SU-DHL-6 (cell line): ENCODE results near the gene EZH2.

Source experiments
- CTCF ChIP-seq: fragments of 200-600 bp; sonication (generic); IDR thresholded peaks from one replicate; pipeline ENCODE4 v1.5.1; 2017; ENCODE audit warnings: antibody characterized with exemption, mild to moderate bottlenecking, low read length, moderate library complexity; ENCODE audit not compliant: insufficient read depth, poor library complexity, severe bottlenecking
- EZH2phosphoT487 ChIP-seq: fragments of 200-600 bp; sonication (generic), shearing (Covaris generic); conservative IDR thresholded peaks from 2 replicates; pipeline ENCODE4 v1.6.1; 2018; ENCODE audit warnings: mild to moderate bottlenecking, antibody characterized with exemption, low read length, moderate library complexity, mixed read lengths

GRCh38 chr7:148884299-148885022 is 370 bp upstream of the EZH2 start:
- no peak for TF ChIP-seq CTCF
- TF ChIP-seq EZH2phosphoT487 = no peak
